Calu3 (cell line): ENCODE results near the gene STIL. TPM values are rescaled to one million over a fixed set of nuclear protein-coding genes. Genes with fewer than 3 reads are reported as not detected.

Source experiments
- BruUV-seq: library from RNA; stranded (reverse); fragments of 400-500 nt; replicated peaks from 2 replicates; lab custom pipeline; 2021; lab: Mats Ljungman, UMichigan
- CTCF ChIA-PET: fragments of 300-600 bp; sonication (Branson Sonifier 250); formaldehyde crosslinking; loops from one replicate; lab custom pipeline; 2022; ENCODE audit warnings: antibody characterized with exemption; lab: Charles Lee
- DNase-seq: peaks from one replicate; pipeline ENCODE4 v3.0.0; 2022
- H3K27ac Mint-ChIP-seq: one replicate; pipeline ENCODE4 v1.8.0; 2022; ENCODE audit warnings: mixed read lengths; ENCODE audit not compliant: unreplicated experiment
- H3K27me3 Mint-ChIP-seq: one replicate; pipeline ENCODE4 v1.8.0; 2022; ENCODE audit warnings: mixed read lengths; ENCODE audit not compliant: unreplicated experiment
- H3K36me3 Mint-ChIP-seq: one replicate; pipeline ENCODE4 v1.8.0; 2022; ENCODE audit warnings: mild to moderate bottlenecking, moderate library complexity, mixed read lengths; ENCODE audit not compliant: insufficient read depth, unreplicated experiment
- H3K4me1 Mint-ChIP-seq: one replicate; pipeline ENCODE4 v1.8.0; 2022; ENCODE audit warnings: mild to moderate bottlenecking, low read depth, mixed read lengths; ENCODE audit not compliant: unreplicated experiment
- H3K4me3 Mint-ChIP-seq: one replicate; pipeline ENCODE4 v1.8.0; 2022; ENCODE audit warnings: mild to moderate bottlenecking, low read depth, moderate library complexity, mixed read lengths; ENCODE audit not compliant: unreplicated experiment
- H3K9me3 Mint-ChIP-seq: one replicate; pipeline ENCODE4 v1.8.0; 2022; ENCODE audit warnings: low read depth, mixed read lengths; ENCODE audit not compliant: unreplicated experiment
- intact Hi-C: fragments of 100-400 bp; cut with micrococcal nuclease; formaldehyde crosslinking; loops from one replicate; pipeline ENCODE4 v1.10.0; 2022; ENCODE audit not compliant: unreplicated experiment
- total RNA-seq: library from RNA; stranded (reverse); gene quantifications from 2 replicates; pipeline ENCODE4 v1.2.3, GENCODE V29; 2022
- TF ChIP-seq, protein P1 (sequence below): fragments of 200-600 bp; IDR thresholded peaks from one replicate; pipeline ENCODE4 v1.8.0; 2022; ENCODE audit warnings: antibody characterized with exemption; ENCODE audit not compliant: unreplicated experiment

The STIL gene
- total RNA-seq, 1 experiment from 2014 or later, result 62.4 TPM

DNA sequence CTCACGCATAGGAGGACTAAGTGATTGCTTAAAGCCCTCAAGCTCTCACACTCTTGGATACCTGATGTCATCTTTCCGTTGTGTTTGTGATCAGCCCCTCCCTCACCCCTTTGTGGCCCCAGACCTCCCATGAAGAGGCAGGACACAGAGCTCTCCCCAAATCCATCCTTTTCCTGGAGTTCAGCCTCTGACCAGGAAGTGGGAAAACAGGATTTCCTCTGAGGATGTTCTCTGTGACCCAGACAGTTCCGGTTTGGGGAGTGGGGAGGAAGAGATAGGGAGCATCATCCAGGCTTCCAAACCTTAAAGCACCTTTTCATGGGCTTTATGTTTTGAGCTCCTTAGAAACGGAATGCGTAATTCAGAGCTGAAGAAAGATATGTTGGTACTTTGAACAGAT is 70.0 kb downstream of the STIL start:
- intact Hi-C loops, result no loop called here
- CTCF ChIA-PET, result no interaction called here
- Mint-ChIP-seq H3K4me3 (no peak overlapping the region), H3K27ac (no peak overlapping the region), H3K4me1 (peaks cover 8% of the 10 kb centered on the region), H3K9me3 (no peaks in the 10 kb centered on the region), H3K36me3 (peaks cover 2% of the 10 kb centered on the region), H3K27me3 (peaks cover 28% of the 10 kb centered on the region)
- DNase-seq, result no peak
- TF ChIP-seq, protein P1, sequence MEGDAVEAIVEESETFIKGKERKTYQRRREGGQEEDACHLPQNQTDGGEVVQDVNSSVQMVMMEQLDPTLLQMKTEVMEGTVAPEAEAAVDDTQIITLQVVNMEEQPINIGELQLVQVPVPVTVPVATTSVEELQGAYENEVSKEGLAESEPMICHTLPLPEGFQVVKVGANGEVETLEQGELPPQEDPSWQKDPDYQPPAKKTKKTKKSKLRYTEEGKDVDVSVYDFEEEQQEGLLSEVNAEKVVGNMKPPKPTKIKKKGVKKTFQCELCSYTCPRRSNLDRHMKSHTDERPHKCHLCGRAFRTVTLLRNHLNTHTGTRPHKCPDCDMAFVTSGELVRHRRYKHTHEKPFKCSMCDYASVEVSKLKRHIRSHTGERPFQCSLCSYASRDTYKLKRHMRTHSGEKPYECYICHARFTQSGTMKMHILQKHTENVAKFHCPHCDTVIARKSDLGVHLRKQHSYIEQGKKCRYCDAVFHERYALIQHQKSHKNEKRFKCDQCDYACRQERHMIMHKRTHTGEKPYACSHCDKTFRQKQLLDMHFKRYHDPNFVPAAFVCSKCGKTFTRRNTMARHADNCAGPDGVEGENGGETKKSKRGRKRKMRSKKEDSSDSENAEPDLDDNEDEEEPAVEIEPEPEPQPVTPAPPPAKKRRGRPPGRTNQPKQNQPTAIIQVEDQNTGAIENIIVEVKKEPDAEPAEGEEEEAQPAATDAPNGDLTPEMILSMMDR, result no peak
- BruUV-seq, result no TSS peak

DNA sequence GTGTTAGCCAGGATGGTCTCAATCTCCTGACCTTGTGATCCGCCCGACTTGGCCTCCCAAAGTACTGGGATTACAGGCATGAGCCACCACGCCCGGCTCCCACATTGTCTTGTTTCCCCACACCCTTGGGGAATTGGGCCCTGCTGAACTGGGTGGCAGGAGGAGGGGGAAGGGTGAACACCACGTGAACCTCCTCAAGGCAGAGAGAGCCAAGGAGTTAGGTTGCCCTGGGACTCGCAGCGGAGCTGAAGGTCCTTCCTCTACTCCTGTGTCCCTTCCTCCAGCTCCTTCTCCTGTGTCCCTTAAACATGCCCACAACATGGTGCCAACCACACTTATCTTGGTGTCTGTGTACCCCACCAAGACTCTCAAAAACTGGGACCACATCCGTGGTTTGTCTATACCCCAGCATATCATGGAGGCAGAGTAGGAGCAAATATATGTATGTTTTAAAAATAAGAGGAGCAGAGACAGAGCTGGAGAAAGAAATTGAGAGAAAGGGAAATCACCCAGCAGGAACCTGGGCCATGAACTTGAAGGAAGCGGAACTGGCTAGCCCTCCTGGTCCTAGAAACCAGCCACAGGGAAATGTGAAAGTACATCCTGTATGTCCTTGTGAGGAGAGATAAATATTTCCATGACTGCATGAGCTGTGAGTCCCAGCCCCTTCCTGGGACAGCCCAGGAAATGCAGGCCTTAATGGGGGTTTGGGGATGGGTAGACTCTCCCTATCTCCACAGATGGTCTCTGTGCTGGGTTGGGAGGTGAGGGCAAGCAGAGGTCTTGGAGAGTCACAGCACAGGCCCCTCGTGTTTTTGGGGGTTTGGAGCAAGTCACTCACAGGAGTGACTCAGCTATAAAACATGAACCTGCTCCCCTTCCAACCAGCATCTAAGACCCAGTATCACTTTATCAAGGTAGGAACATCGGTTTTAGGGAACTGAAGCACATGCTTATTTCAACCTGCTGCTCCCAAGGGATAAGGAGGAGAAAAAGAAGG is 72.5 kb downstream of the STIL start:
- intact Hi-C loops, result no loop called here
- H3K27me3 Mint-ChIP-seq, result peaks cover 28% of the 10 kb centered on the region
- CTCF ChIA-PET, result interaction anchor here (1.3 kb wide), 1 partner anchor 13 kb away, joined by 4 read pairs; no protein-coding TSS in a partner anchor
- BruUV-seq, result no TSS peak
- no peak overlapping the region for H3K27ac Mint-ChIP-seq
- no peak overlapping the region for H3K4me3 Mint-ChIP-seq
- TF ChIP-seq, protein P1, result no peak
- DNase-seq, result no peak
- H3K4me1 Mint-ChIP-seq, result peaks cover 8% of the 10 kb centered on the region
- H3K9me3 Mint-ChIP-seq, result no peaks in the 10 kb centered on the region
- H3K36me3 Mint-ChIP-seq, result no peaks in the 10 kb centered on the region

DNA sequence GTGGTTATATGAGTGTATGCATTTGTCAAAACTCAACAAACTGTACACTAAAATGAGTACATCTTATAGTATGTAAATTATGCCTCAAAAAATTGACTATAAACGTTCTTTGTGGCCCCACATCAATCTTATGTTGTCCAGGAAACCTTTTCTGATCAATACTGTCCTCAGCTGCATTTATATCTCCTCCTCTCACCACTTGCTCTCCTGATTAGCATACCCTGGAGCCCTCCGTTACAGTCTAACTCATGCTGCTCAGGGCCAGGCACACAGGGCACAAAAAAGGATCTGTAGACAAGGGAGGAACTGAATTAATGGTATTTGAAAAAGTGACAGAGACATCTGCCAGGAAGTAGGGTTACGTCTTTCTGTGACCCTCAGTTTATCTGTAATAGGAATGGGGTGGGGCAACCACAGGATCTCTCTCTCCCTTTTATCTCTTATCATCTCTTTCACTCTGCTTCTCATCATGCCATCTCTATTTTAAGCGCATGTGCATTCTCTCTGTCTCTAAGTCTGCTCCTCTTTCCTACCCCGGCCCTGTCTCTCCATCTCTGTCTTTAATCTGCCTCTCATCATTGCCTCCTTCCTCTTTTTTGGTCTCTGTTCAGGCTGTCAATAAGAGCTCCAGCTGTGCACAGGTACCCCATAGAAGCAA is 74.9 kb downstream of the STIL start:
- Mint-ChIP-seq H3K27me3 (peaks cover 16% of the 10 kb centered on the region), H3K36me3 (no peaks in the 10 kb centered on the region)
- intact Hi-C loops, result no loop called here

DNA sequence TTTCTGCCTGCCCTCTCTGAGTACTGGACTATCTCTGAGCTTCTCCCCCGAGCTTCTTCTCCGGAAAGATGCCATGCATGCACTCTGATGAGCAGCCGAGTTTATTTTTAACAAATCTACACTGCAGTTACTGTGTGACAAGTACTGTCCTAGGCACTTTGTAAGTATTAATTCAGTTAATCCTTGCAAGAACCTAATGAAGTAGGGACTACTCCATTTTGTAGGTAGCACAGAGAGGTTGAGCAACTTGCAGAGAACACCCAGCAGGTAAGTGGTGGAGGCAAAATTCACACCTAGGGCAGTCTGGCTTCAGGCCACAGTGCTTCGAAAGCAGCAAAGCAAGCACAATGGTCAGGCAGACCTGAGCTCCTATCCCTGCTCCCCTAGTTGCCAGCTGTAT is 78.1 kb downstream of the STIL start:
- no peak overlapping the region for H3K4me3 Mint-ChIP-seq
- peaks cover 16% of the 10 kb centered on the region for H3K4me1 Mint-ChIP-seq
- no TSS peak for BruUV-seq
- no peaks in the 10 kb centered on the region for H3K36me3 Mint-ChIP-seq
- CTCF ChIA-PET, result interaction anchor here (0.6 kb wide), 1 partner anchor 35 kb away, joined by 7 read pairs; no protein-coding TSS in a partner anchor
- no peak overlapping the region for H3K27ac Mint-ChIP-seq
- H3K27me3 Mint-ChIP-seq, result no peaks in the 10 kb centered on the region
- no peaks in the 10 kb centered on the region for H3K9me3 Mint-ChIP-seq
- intact Hi-C loops, result no loop called here
- TF ChIP-seq, protein P1, result no peak
- DNase-seq, result no peak

More for the DNA sequence above, 74.9 kb downstream of the STIL start:
- Mint-ChIP-seq H3K4me3 (no peak overlapping the region), H3K27ac (no peak overlapping the region), H3K4me1 (peaks cover 8% of the 10 kb centered on the region), H3K9me3 (no peaks in the 10 kb centered on the region)
- no TSS peak for BruUV-seq
- CTCF ChIA-PET, result interaction anchor here (0.7 kb wide), 1 partner anchor 60 kb away, joined by 4 read pairs; no protein-coding TSS in a partner anchor
- TF ChIP-seq, protein P1, result no peak
- DNase-seq, result no peak
